Hematopoietic multipotent progenitor cell (in vitro differentiated cells): ENCODE data around the gene OAS3. TPM values are rescaled to one million over a fixed set of nuclear protein-coding genes. Genes with fewer than 3 reads are reported as not detected.
"Not testable (repeated sequence)": the region's sequence is repeated elsewhere in the genome, so short reads cannot be mapped to it uniquely, and the experiment has no call there.

Experiments used
- DNase-seq, 3 donors: peaks; one replicate each; pipeline ENCODE4 v3.0.0-alpha.2; 2011 to 2015; ENCODE audit warnings: low read depth in 2 of 3, low spot score in 2 of 3
- total RNA-seq: library from RNA; depleted of rRNA; stranded (reverse); fragments of >200 nt; gene quantifications from one replicate; pipeline ENCODE4 v1.2.3, GENCODE V29; 2012

The OAS3 gene, protein sequence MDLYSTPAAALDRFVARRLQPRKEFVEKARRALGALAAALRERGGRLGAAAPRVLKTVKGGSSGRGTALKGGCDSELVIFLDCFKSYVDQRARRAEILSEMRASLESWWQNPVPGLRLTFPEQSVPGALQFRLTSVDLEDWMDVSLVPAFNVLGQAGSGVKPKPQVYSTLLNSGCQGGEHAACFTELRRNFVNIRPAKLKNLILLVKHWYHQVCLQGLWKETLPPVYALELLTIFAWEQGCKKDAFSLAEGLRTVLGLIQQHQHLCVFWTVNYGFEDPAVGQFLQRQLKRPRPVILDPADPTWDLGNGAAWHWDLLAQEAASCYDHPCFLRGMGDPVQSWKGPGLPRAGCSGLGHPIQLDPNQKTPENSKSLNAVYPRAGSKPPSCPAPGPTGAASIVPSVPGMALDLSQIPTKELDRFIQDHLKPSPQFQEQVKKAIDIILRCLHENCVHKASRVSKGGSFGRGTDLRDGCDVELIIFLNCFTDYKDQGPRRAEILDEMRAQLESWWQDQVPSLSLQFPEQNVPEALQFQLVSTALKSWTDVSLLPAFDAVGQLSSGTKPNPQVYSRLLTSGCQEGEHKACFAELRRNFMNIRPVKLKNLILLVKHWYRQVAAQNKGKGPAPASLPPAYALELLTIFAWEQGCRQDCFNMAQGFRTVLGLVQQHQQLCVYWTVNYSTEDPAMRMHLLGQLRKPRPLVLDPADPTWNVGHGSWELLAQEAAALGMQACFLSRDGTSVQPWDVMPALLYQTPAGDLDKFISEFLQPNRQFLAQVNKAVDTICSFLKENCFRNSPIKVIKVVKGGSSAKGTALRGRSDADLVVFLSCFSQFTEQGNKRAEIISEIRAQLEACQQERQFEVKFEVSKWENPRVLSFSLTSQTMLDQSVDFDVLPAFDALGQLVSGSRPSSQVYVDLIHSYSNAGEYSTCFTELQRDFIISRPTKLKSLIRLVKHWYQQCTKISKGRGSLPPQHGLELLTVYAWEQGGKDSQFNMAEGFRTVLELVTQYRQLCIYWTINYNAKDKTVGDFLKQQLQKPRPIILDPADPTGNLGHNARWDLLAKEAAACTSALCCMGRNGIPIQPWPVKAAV
- total RNA-seq = 31.2 TPM

DNA sequence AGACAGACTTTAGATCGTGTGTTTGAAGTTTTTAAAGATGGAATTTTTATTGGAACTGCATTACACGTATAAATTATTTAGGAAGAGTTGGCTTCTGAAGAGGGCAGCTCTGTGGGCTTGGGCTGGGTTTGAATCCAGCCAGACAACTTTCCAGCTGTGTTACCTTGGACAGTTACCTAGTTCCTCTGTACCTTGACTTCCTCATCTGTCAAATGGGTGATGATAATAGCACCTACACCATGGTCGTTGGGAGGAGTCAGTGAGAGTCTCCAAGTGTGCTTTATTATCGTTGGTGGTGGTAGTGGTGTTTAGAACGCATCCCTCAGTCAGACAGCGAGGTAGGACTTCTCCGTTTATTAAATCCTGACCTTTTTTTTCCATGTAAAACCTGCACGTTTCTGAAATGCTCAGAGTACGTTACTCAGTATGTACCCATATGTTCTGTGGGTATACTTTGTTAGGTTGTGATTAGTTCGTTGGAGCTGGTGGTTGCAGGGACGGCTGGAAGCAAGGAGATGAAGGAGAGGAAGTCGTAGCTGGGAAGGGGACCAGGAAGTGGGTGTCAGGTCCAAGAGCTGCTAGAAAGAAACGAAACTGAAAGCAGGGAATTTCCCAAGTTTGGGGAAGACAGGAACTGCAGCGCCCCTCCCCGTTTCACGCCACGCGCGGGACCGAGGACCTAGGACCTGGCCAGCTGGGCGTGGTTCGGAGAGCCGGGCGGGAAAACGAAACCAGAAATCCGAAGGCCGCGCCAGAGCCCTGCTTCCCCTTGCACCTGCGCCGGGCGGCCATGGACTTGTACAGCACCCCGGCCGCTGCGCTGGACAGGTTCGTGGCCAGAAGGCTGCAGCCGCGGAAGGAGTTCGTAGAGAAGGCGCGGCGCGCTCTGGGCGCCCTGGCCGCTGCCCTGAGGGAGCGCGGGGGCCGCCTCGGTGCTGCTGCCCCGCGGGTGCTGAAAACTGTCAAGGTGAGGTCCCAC lies at the start of gene OAS3:
Gene OAS3, plus strand, starts transcription at position 734 of the 979 bp plus-strand sequence. Its CDS starts 57 bp downstream, at position 791.
- peak; percentile 49 to 87 (median 82) for DNase-seq

DNA sequence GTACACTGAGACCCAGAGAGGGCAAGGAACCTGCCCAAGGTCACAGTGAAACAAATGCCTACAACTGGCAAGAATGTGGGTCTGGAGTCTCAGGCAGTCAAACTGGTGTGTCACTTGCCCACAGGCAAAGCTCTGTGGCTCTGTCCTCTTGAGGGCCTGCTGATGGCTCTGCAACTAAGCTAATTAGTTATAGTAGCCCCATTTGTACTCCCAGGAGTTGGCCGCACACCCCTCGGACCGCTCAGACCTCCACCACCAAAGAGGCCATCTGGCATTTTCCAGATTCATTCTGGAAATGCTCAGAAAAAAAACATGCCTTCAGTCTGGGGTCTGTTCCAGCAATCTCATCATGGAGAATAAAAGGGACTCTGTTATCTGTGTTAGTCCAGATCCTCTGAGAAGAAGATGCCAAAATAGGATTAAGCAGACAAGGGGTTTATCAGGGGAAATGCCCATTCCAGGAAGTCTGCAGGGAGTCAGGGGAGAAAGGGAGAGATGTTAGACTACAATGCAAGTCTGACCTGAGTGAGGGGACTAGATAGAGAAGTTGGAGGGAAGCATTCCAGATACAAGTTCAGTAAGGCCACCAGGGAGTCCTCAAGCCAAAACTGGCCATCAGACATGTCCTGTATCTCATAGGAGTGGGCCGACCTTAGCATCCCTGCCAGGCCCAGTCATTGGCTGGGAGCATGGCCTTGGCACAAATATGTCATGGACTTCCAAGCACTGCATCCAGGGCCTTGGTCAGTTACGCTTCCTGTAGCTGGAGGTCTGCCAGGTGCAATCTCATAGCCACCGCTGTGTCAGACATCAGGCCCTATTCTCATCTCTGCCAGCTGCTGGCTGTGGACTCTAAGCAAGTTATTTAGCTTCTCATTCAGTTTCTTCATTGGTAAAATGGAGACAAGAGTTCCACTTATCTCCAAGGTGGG lies 46.9 kb upstream of the OAS3 start:
- DNase-seq = no peak

DNA sequence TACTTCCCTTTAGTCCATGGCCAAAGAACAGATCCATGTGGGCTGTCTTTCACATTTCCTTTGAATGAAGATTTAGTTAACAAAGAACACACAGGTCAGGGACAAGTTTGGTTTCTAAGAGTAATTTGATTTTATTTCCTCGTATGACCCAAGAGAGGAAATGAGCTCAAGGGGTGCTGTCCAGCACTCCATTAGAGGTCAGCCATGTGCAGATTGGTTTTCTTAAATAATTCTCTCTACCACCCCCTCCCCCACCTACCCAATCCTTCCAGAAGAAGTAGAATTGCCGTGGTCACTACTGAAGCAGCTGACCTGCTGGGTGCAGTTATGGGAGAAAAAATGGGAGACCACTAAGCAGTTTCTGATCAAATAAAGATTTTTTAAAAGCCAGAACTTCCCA lies 45.4 kb upstream of the OAS3 start:
- no peak for DNase-seq

DNA sequence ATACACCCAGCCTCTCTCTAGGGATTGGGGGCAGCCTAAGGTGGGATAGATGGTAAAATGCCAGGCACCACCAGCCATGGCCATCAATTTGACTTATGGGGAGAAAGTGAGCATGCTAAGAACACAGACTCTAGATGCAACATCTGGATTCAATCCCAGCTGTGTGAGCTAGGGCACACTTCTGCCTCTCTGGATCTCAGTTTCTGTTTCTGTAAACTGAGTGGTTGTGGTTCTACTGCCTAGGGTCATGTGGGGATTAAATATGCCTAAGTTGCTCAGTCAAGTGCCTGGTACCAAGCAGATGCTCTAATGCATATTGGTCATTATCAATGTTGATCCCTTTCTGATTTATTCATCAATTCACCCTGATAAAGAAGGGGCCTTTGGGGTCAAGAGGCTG lies 44.1 kb upstream of the OAS3 start:
- DNase-seq = no peak

DNA sequence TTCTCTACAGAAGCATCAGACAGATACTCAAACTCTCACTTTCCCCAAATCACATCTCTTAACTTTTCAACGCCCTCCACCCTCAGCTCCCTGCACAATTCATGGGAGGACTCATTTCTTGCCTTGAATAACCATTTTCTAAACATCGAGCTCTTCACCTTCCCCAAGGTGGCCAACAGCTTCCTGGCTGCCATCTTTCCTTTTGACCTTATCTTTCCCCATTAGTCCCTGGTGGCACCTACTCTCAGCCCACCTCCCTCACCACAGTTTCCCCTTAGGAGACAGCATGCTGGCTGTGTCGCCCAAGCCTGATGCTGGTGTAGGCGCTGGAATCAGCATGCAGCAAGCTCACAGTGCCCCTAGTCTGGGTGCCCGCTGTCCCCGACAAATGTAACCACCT lies 39.9 kb upstream of the OAS3 start:
- DNase-seq = no peak

DNA sequence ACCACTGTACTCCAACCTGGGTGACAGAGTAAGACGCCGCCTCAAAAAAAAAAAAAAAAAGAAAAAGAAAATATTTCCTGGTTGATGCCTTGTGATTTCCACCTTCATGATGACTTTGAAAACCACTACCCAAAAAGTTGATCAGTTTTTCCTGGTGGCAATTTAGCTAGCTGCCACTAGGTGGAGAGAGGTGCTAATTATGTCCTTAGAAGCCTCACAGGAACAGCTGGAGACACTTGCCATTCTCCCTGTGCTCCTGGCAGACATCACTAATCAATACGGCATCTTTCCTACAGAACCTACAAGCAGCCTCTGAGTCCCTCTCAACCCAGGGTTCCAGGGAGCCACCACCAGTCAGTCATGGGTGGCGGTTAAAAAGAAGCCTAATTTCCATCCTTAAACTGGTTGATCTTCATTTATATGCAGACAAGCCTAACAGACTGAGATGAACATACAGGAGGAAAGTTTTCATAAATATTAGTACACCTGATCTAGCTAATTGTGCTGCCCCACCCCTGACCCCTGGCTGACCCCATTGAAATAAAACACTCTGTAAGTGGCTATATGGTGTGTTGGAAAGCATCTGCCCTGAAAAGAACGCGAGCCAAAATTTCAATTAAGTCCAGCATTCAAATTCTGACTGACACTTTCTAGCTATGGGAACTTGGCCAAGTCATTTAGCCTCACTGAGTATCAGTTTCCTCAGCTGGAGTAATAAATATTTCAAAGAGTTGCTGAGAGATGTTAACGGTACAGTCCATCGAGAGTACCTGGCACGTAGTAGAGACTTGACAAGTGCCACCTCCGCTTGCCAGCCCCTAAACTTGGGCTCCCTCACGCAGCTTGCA lies 37.8 kb upstream of the OAS3 start:
- DNase-seq = peak in 2 of 3 donors; percentile 44 to 63

DNA sequence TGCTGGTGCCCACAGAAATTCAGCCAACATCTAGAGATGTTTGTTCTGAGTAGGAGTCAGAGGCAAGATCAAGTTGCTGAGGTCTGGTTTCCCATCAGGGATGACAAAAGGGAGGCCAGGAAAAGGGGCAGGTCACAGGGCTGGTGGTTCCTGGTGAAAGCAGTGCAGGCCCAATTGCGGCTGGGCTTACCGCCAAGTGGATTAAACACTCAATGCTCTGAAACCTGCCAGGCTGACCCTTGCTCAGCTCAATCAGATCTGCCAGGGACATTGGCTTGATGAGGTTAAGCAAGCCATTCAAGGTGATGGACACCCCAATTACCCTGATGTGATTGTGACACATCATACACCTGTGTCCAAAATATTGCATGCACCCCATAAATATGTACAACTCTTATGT lies 37.0 kb upstream of the OAS3 start:
- no peak for DNase-seq

DNA sequence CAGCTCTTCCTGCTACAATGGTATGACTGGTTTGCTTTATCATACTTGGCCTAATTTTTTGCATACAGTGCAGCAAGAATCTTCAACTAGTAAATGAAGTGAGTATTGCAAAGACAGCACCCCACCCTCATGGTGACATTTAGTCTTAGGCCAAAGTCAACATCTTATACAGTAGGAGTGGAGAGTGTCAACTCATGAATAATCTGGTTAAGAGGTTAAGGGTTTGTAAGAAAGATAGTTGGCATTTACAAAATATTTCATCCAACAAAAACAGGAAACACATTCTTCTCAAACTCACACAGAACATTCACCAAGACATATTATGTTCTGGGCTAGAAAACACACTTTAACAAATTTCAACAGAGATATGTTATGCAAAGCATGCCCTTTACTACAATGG lies 33.7 kb upstream of the OAS3 start:
- DNase-seq = no peak

DNA sequence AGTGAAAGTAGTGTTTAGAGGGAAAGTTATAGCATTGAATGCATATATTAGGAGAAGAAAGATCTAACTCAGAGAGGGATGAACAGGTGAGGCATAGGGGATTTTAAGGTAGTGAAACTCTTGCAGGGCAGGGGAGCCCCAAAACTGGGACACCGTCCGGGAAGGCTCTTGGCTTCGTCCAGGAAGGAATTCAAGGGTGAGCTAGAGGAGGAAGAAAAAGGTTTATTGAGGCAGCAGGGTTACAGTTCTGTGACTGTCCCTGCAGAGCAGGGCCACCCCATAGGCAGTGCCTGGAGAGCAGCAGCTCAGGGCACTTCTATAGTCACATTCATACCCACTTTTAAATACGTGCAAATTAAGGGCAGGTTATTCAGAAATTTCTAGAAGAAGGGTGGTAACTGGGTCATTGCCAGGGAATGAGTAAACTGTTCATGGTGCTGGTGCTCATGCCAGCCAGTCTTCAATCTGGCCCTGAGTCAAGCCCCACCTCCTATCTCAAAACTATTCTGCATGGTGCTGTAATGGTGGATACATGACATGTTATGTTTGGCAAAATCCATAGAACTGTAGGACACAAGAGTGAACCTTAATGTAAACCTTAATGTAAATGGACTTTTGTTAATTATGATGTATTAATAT lies 32.7 kb upstream of the OAS3 start:
- DNase-seq = no peak

DNA sequence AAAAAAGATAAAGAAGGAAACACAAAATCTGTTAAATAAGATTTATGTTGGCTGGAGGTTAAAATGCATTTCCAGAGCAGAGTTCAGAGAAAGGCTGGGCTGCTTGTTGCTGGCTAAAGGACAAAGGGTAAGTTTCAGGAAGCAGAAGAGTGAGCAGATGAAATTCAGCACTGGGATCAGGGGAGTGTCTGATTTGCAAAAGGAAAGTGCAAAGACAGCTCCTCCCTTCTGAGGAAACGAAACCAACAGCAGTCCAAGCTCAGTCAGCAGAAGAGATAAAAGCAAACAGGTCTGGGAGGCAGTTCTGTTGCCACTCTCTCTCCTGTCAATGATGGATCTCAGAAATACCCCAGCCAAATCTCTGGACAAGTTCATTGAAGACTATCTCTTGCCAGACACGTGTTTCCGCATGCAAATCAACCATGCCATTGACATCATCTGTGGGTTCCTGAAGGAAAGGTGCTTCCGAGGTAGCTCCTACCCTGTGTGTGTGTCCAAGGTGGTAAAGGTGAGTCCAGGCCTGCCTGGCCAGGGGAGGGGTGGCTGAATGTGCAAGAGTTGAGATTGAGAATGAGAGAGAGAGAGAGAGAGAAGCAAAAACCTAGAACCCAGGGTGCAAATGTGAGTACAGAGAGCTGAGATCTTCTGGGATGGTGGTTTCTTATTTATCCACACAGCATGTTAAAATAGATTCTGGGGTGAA lies 31.4 kb upstream of the OAS3 start, which contains the start of gene OAS1:
Gene OAS1, plus strand, starts transcription at position 251 of the 703 bp plus-strand sequence. Its CDS starts 78 bp downstream, at position 329.
- peak in 2 of 3 donors; percentile 47 to 64 for DNase-seq

DNA sequence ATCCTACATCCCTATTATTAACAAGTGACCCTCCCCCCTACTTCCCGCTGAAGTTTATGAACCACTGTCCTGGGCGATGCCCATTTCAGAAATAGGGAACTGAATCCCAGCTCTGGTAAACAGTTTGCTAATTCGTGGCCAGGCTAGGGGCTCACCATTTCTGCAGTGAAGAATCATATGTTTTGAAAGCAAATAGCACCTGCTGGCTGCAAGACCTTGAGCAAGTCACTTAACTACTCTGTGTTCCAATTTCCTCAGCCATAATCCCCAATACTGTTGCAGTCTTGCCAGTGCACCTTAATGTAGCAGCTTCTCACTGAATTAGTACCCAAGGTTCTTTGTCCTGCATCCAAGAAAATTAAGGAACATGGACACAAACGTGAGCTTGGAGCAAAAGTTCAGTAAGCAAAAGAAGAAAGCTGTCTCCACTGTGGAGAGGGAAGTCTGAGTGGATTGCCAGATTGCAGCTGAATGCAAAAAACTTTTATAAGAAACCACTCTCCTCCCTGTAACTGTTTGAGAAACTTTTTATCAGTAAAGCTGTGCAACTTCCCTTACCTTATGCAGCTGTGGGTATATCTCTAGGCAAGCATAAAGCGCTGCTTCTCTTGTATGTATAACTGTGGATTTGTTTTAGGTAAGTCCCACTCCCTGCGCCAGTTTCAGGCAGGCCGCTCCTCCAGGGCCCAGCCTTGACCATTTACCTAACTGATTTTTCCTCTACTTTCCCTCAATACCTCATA lies 30.7 kb upstream of the OAS3 start:
- no peak for DNase-seq

DNA sequence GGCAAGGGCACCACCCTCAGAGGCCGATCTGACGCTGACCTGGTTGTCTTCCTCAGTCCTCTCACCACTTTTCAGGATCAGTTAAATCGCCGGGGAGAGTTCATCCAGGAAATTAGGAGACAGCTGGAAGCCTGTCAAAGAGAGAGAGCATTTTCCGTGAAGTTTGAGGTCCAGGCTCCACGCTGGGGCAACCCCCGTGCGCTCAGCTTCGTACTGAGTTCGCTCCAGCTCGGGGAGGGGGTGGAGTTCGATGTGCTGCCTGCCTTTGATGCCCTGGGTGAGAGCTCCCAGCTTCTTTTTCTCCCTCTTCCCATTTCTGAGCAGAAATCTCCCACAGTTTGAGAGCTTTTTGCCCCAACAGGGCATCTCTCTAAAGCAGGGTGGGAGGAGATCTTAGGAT lies 29.7 kb upstream of the OAS3 start:
- DNase-seq = no peak

DNA sequence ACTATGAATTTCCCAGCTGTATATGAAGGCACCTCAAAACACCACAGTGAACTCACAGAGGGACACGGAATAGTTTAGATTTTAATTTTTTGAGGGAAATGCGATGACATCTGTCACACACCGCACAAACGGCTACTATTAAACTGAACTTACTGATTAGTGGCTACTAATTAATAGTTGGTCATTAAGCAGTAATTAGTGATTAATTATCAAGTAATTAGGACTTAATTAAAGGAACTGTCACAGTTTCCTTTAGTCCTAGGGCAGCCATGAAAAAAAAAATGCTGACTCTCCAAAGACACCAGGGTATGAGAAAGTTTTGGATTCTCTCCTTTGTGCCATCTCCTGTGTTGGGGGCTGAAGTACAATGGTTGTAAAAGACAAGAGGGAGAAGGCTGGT lies 28.6 kb upstream of the OAS3 start:
- DNase-seq = no peak

DNA sequence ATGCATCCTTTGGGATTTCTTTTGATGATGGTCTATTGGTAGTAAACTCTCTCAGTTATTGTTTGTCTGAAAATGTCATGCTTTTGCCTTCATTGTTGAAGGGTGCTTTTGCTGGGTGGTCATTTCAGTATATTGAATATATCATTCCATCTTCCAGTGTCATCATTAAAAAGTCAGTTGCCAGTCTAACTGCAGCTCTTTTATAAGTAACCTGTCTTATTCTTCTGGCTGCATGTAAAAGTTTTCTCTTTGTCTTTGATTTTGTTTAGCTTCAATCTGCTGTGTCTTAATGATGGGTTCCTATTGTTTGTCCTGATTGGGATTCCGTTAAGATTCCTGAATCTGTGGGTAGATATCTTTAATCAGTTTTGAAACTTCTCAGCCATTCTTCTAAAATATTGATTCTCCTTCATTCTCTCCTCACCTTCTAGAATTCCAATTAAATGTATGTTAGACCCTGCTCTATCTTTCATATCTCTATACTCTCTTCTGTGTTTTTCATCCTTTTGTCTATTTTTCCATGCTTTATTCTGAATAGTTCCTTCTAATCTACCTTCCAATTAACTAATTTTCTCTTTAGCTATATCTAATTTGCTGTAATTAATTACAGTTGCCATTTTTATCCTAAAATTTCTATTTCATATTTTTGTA lies 25.1 kb upstream of the OAS3 start:
- DNase-seq = peak in 1 of 3 donors; percentile 32

DNA sequence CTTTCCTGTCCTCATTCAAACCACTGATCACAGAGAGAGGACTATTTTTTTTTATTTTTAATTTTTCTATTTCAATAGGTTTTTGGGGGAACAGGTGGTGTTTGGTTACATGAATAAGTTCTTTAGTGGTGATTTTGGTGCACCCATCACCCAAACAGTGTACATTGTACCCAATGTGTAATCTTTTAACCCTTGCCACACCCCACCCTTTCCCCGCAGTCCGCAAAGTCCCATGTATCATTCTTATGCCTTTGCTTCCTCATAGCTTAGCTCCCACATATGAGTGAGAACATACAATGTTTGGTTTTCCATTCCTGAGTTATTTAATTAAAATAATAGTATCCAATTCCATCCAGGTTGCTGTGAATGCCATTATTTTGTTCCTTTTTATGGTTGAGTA lies 24.4 kb upstream of the OAS3 start:
- DNase-seq = not testable (repeated sequence)

DNA sequence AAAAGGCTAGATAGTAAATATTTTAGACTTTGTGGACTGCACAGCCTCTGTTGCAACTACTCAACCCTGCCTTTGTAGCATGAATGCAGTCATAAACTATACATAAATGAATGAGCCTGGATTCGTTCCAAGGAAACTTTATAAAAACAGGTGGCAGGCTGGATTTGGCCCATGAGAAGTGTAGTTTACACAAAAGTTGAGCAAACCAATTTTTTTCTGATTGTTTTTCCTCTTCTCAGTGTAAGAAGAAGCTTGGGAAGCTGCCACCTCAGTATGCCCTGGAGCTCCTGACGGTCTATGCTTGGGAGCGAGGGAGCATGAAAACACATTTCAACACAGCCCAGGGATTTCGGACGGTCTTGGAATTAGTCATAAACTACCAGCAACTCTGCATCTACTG lies 22.0 kb upstream of the OAS3 start:
- DNase-seq = no peak
